Stomach (tissue), 9 donors: ENCODE measurements around the gene GFY. TPM values are rescaled to one million over a fixed set of nuclear protein-coding genes. Genes with fewer than 3 reads are reported as not detected.

ENCODE experiments used
- DNase-seq, 2 donors: peaks; one replicate each; pipeline versions ENCODE4 v3.0.0 to v3.0.0-alpha.2; 2013 to 2019
- H3K27ac ChIP-seq, 5 donors: fragments of 200-600 bp in 4 of 5; sonication (generic) in 4 of 5; one replicate each; pipeline ENCODE4 v1.5.1; 2013 to 2019; ENCODE audit warnings: mild to moderate bottlenecking in 1 of 5, moderate library complexity in 1 of 5
- H3K27me3 ChIP-seq, 3 donors: fragments of 200-600 bp; sonication (generic); one replicate each; pipeline ENCODE4 v1.5.1; 2017 to 2019; ENCODE audit warnings: mixed run types in 1 of 3
- H3K36me3 ChIP-seq, 4 donors: fragments of 200-600 bp; sonication (generic); 1 replicate in 3 of 4; 2 replicates in 1 of 4; pipeline ENCODE4 v1.5.1; 2016 to 2019
- H3K4me1 ChIP-seq, 4 donors: fragments of 200-600 bp; sonication (generic); one replicate each; pipeline ENCODE4 v1.5.1; 2016 to 2019
- H3K4me3 ChIP-seq, 4 donors: fragments of 200-600 bp; sonication (generic) in 3 of 4; one replicate each; pipeline ENCODE4 v1.5.1; 2016 to 2019; ENCODE audit warnings: mild to moderate bottlenecking in 1 of 4
- H3K9me3 ChIP-seq, 4 donors: fragments of 200-600 bp; sonication (generic); one replicate each; pipeline ENCODE4 v1.5.1; 2016 to 2019
- POLR2A ChIP-seq, 4 donors: fragments of 450-650 bp; IDR thresholded peaks; one replicate each; pipeline ENCODE4 v1.6.1; 2016; ENCODE audit warnings: antibody characterized with exemption in 4 of 4, control low read depth in 2 of 4, mild to moderate bottlenecking in 1 of 4, moderate library complexity in 1 of 4
- WGBS, 5 donors: extraction: QIAGEN DNeasy Blood & Tissue Kit in 3 of 5; methylation state at CpG; one replicate each; pipeline versions ENCODE4 v1.1.5 to v1.1.7; 2013 to 2018; 5-methylcytosine and 5-hydroxymethylcytosine counted together
- intact Hi-C: fragments of 100-400 bp; cut with DNase I; formaldehyde crosslinking; loops from one replicate; pipeline ENCODE4 v1.15.1; 2023; ENCODE audit warnings: low total_unique reads
- polyA plus RNA-seq, 3 donors: library from polyadenylated mRNA; stranded (reverse); fragments of 200-250 nt; gene quantifications; one replicate each; pipeline ENCODE4 v1.2.3, GENCODE V29; 2013
- total RNA-seq, 5 donors: library from RNA; depleted of rRNA; stranded (reverse); fragments of >200 nt; gene quantifications; one replicate each; pipeline versions ENCODE4 v1.1.0 to v1.2.3, GENCODE V29; 2014 to 2016
- TF ChIP-seq, protein P1 (sequence below), 7 experiments: fragments of 450-650 bp in 4 of 7; fragments of 200-600 bp in 3 of 7; sonication (generic) in 3 of 7; IDR thresholded peaks; one replicate each; pipeline ENCODE4 v1.5.1; 2016 to 2019; ENCODE audit warnings: antibody characterized with exemption in 7 of 7, control low read depth in 2 of 7, mild to moderate bottlenecking in 1 of 7
- donor health status: healthy with polysubstance abuse.
- donor health status: Bipolar disorder and iron deficiency.
- donor health status: healthy.

GFY gene
- total and polyA plus RNA-seq, 8 donors = not detected

GRCh38 chr19:49475995-49476880 is 51.0 kb downstream of the GFY start:
- Histone ChIP-seq H3K27ac (peak overlapping the region in 4 of 5 donors; percentile 85 to 92 (median 88)), H3K36me3 (peaks cover 0 to 6% (median 4%) of the 10 kb centered on the region in 4 donors), H3K27me3 (no peaks in the 10 kb centered on the region), H3K4me3 (peak overlapping the region in 1 of 4 donors; percentile 70), H3K4me1 (peaks cover 6 to 48% (median 35%) of the 10 kb centered on the region in 4 donors), H3K9me3 (no peaks in the 10 kb centered on the region)
- 41 to 58% (median 47%) methylated on average over 24 to 27 of the region's 27 CpGs for WGBS, 5 donors
- no peak for TF ChIP-seq POLR2A (IDR thresholded peaks at IDR 0.05)
- TF ChIP-seq, protein P1, sequence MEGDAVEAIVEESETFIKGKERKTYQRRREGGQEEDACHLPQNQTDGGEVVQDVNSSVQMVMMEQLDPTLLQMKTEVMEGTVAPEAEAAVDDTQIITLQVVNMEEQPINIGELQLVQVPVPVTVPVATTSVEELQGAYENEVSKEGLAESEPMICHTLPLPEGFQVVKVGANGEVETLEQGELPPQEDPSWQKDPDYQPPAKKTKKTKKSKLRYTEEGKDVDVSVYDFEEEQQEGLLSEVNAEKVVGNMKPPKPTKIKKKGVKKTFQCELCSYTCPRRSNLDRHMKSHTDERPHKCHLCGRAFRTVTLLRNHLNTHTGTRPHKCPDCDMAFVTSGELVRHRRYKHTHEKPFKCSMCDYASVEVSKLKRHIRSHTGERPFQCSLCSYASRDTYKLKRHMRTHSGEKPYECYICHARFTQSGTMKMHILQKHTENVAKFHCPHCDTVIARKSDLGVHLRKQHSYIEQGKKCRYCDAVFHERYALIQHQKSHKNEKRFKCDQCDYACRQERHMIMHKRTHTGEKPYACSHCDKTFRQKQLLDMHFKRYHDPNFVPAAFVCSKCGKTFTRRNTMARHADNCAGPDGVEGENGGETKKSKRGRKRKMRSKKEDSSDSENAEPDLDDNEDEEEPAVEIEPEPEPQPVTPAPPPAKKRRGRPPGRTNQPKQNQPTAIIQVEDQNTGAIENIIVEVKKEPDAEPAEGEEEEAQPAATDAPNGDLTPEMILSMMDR (IDR thresholded peaks at IDR 0.05) = peak in 3 of 7 experiments; percentile 21 to 29 (median 23)
- DNase-seq = peak in 1 of 2 donors; percentile 85
- intact Hi-C loops = no loop called here

Other genes starting within 250 kb of the GFY start
- 1 to 10 TPM in 1 of 5 donors, under 1 TPM in 1, not detected in 3; 0.92 to 5.4 TPM for gene SLC6A16, start 100.2 kb upstream of the GFY start, total RNA-seq
- gene SLC6A16, start 100.2 kb upstream of the GFY start, polyA plus RNA-seq = 1 to 10 TPM in 2 of 3 donors, under 1 TPM in 1; 0.44 to 2.5 (median 1.2) TPM
- gene CD37, start 90.0 kb upstream of the GFY start, total RNA-seq = 10 to 100 TPM in 1 of 5 donors, 1 to 10 TPM in 2, not detected in 2; 2.2 to 30.3 (median 5.1) TPM
- 10 to 100 TPM in 1 of 3 donors, 1 to 10 TPM in 2; 5.9 to 18.5 (median 6.7) TPM for gene CD37, start 90.0 kb upstream of the GFY start, polyA plus RNA-seq
- gene TEAD2, start 63.0 kb upstream of the GFY start, total RNA-seq = 10 to 100 TPM in 4 of 5 donors, 1 to 10 TPM in 1; 4.3 to 42.0 (median 17.8) TPM
- gene TEAD2, start 63.0 kb upstream of the GFY start, polyA plus RNA-seq = 10 to 100 TPM; 21.8 to 35.4 (median 26.6) TPM
- gene DKKL1, start 61.5 kb upstream of the GFY start, total RNA-seq = not detected
- gene DKKL1, start 61.5 kb upstream of the GFY start, polyA plus RNA-seq = under 1 TPM in 1 of 3 donors, not detected in 2; 0.35 TPM
- under 1 TPM in 1 of 5 donors, not detected in 4; 0.37 TPM for gene KASH5, start 37.1 kb upstream of the GFY start, total RNA-seq
- gene KASH5, start 37.1 kb upstream of the GFY start, polyA plus RNA-seq = under 1 TPM in 1 of 3 donors, not detected in 2; 0.20 TPM
- not detected for gene PTH2, start 1.9 kb upstream of the GFY start, total RNA-seq
- not detected for gene PTH2, start 1.9 kb upstream of the GFY start, polyA plus RNA-seq
- gene SLC17A7, start 16.1 kb downstream of the GFY start, total RNA-seq = 1 to 10 TPM in 3 of 5 donors, not detected in 2; 1.1 to 2.0 (median 1.8) TPM
- under 1 TPM; 0.25 to 0.76 (median 0.65) TPM for gene SLC17A7, start 16.1 kb downstream of the GFY start, polyA plus RNA-seq
- gene PIH1D1, start 26.4 kb downstream of the GFY start, total RNA-seq = 100 to 1,000 TPM in 1 of 5 donors, 10 to 100 TPM in 4; 58.9 to 193 (median 70.7) TPM
- 100 to 1,000 TPM in 2 of 3 donors, 10 to 100 TPM in 1; 94.5 to 110 (median 108) TPM for gene PIH1D1, start 26.4 kb downstream of the GFY start, polyA plus RNA-seq
- gene ALDH16A1, start 27.8 kb downstream of the GFY start, total RNA-seq = 100 to 1,000 TPM in 1 of 5 donors, 10 to 100 TPM in 4; 27.9 to 198 (median 42.6) TPM
- 10 to 100 TPM; 32.2 to 43.1 (median 42.5) TPM for gene ALDH16A1, start 27.8 kb downstream of the GFY start, polyA plus RNA-seq
- 1 to 10 TPM in 2 of 5 donors, not detected in 3; 1.3 to 8.3 TPM for gene FLT3LG, start 48.8 kb downstream of the GFY start, total RNA-seq
- 10 to 100 TPM; 11.0 to 14.5 (median 11.8) TPM for gene FLT3LG, start 48.8 kb downstream of the GFY start, polyA plus RNA-seq
- 1,000 to 10,000 TPM; 2,540 to 5,817 (median 2,738) TPM for gene RPL13A, start 62.2 kb downstream of the GFY start, total RNA-seq
- gene RPL13A, start 62.2 kb downstream of the GFY start, polyA plus RNA-seq = 1,000 to 10,000 TPM; 3,482 to 5,177 (median 4,220) TPM
- gene RPS11, start 71.0 kb downstream of the GFY start, total RNA-seq = 1,000 to 10,000 TPM in 4 of 5 donors, 100 to 1,000 TPM in 1; 581 to 4,374 (median 2,993) TPM
- gene RPS11, start 71.0 kb downstream of the GFY start, polyA plus RNA-seq = 1,000 to 10,000 TPM; 5,306 to 7,461 (median 5,501) TPM
- gene FCGRT, start 87.3 kb downstream of the GFY start, total RNA-seq = 100 to 1,000 TPM in 4 of 5 donors, 10 to 100 TPM in 1; 90.2 to 634 (median 183) TPM
- 10 to 100 TPM; 79.0 to 94.8 (median 92.0) TPM for gene FCGRT, start 87.3 kb downstream of the GFY start, polyA plus RNA-seq
- 100 to 1,000 TPM in 1 of 5 donors, 10 to 100 TPM in 2, 1 to 10 TPM in 1, not detected in 1; 3.1 to 553 (median 18.1) TPM for gene RCN3, start 102.6 kb downstream of the GFY start, total RNA-seq
- gene RCN3, start 102.6 kb downstream of the GFY start, polyA plus RNA-seq = 10 to 100 TPM in 2 of 3 donors, 1 to 10 TPM in 1; 9.9 to 17.6 (median 10.1) TPM
- gene NOSIP, start 155.2 kb downstream of the GFY start, total RNA-seq = 100 to 1,000 TPM in 1 of 5 donors, 10 to 100 TPM in 4; 18.1 to 354 (median 70.5) TPM
- gene NOSIP, start 155.2 kb downstream of the GFY start, polyA plus RNA-seq = 100 to 1,000 TPM in 2 of 3 donors, 10 to 100 TPM in 1; 94.6 to 154 (median 113) TPM
- 10 to 100 TPM in 1 of 5 donors, 1 to 10 TPM in 2, not detected in 2; 5.9 to 12.5 (median 10.0) TPM for gene PRRG2, start 155.9 kb downstream of the GFY start, total RNA-seq
- gene PRRG2, start 155.9 kb downstream of the GFY start, polyA plus RNA-seq = 10 to 100 TPM in 1 of 3 donors, 1 to 10 TPM in 2; 8.6 to 14.7 (median 9.0) TPM
- gene PRR12, start 165.8 kb downstream of the GFY start, total RNA-seq = 10 to 100 TPM in 3 of 5 donors, 1 to 10 TPM in 2; 4.6 to 88.3 (median 13.9) TPM
- gene PRR12, start 165.8 kb downstream of the GFY start, polyA plus RNA-seq = 10 to 100 TPM in 1 of 3 donors, 1 to 10 TPM in 2; 3.1 to 16.7 (median 5.6) TPM
- 100 to 1,000 TPM in 1 of 5 donors, 10 to 100 TPM in 3, 1 to 10 TPM in 1; 7.7 to 138 (median 63.9) TPM for gene RRAS, start 214.8 kb downstream of the GFY start, total RNA-seq
- gene RRAS, start 214.8 kb downstream of the GFY start, polyA plus RNA-seq = 100 to 1,000 TPM; 126 to 145 (median 130) TPM
- gene SCAF1, start 216.8 kb downstream of the GFY start, total RNA-seq = 10 to 100 TPM in 4 of 5 donors, 1 to 10 TPM in 1; 8.3 to 41.7 (median 19.8) TPM
- gene SCAF1, start 216.8 kb downstream of the GFY start, polyA plus RNA-seq = 10 to 100 TPM in 2 of 3 donors, 1 to 10 TPM in 1; 8.9 to 19.7 (median 12.1) TPM
- gene IRF3, start 240.5 kb downstream of the GFY start, total RNA-seq = 100 to 1,000 TPM in 4 of 5 donors, 10 to 100 TPM in 1; 28.3 to 380 (median 104) TPM
- 100 to 1,000 TPM; 104 to 148 (median 114) TPM for gene IRF3, start 240.5 kb downstream of the GFY start, polyA plus RNA-seq
- gene BCL2L12, start 240.5 kb downstream of the GFY start, total RNA-seq = 10 to 100 TPM in 1 of 5 donors, 1 to 10 TPM in 4; 2.3 to 10.7 (median 7.5) TPM
- 10 to 100 TPM; 12.8 to 23.3 (median 22.4) TPM for gene BCL2L12, start 240.5 kb downstream of the GFY start, polyA plus RNA-seq